HG03354 (cell line): ENCODE data around the gene LUC7L.
"Not testable (repeated sequence)": the region's sequence is repeated elsewhere in the genome, so short reads cannot be mapped to it uniquely, and the experiment has no call there.

Experiments
- ATAC-seq: cut with Tn5 transposase; IDR thresholded peaks from one replicate; pipeline ENCODE4 v1.9.1; 2021; ENCODE audit warnings: mild to moderate bottlenecking; ENCODE audit not compliant: unreplicated experiment, poor library complexity, severe bottlenecking

LUC7L gene

DNA sequence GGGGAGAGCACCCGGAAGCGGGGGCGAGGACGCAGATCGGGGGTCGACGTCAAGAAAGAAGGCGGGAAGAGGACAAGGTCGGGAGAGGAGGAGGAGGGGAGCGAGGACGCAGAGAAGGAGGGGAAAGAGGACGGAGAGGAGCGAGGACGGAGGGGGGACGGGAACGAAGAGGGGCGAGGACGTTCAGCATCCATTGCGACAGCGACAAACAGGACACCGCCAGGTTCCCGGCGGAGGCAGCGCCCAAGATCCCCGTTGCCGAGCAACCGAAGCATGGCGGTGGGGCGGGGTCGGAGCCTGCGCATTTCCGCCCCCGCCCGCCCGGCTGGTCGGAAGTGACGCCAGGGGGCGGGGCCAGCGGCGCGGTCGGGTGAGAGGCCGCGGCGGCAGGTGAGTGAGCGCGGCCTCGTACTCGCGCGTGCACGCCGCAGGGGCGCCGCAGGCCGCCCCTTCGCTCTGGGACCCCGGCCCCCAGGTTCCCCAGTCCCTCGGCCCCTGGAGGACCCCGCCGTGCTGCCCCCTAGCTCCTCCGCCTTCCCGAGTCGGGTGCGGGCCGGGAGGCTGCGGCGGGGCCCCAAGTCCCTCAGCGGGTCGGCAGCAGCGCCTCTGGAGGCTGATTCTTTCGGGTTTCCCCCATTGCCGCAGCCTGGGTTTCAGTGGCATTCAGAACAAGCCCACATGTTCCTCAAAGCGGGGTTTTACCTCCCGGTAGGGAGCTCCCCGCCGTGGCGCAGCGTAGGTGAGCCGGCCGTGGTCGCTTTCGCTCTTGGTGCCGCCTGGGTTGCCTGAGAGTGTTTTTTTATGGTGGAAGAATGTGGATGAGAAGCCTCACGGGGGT lies 5.4 kb upstream of the LUC7L start, which contains the start of gene FAM234A:
TSS of gene FAM234A (plus strand) at position 354 of the 838 bp plus-strand sequence. CDS start 19,593 bp downstream, outside the sequence.
- ATAC-seq, result peak; percentile 86

DNA sequence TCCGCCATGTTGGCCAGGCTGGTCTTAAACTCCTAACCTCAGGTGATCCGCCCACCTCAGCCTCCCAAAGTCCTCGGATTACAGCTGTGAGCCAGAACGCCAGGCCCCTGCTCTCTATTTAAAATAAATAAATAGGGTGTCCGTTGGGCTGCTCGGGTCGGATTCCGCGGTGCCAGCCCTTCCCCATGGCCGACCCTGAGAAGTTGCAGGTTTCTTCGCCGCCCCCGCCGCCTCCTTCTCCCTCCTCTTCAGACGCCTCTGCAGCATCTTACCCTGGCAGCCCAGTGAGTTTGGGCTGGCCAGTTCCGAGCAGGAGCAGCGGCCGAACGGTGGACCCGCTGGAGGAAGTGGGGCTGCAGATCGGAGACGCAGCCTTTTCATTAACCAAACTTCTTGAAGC lies 1.7 kb upstream of the LUC7L start:
- ATAC-seq, result no peak

DNA sequence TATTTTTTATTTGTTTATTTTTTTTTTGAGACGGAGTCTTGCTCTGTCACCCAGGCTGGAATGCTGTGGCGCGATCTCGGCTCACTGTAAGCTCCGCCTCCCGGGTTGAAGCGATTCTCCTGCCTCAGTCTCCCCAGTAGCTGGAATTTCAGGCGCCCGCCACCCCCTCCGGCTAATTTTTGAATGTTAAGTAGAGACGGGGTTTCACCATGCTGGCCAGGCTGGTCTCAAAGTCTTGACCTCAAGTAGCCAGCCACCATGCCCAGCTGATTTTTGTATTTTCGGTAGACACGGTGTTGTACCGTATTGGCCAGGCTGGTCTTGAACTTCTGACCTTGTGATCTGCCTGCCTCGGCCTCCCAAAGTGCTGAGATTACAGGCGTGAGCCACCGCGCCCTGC lies 1.1 kb upstream of the LUC7L start:
- ATAC-seq, result not testable (repeated sequence)

DNA sequence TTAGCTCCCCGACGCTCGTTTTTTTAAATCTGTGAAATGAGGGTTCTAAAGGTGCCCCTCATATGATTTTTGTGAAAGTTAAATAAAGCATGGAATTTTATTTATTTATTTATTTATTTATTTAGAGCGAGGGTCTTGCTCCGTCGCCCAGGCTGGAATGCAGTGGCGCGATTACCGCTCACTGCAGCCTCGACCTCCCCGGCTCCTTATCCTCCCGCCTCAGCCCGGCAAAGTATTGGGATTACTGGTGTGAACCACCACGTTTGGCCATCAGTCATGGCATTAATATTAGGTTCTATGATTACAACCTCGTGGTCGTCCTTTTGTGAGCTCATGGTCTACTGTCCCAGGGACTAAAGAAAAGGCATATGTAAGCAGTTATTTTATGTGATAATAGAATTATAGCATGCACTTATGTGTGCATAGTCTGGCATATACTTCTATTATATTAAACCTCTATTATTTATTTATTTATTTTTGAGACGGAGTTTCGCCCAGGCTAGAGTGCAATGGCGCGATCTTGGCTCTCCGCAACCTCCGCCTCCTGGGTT lies 557 bp upstream of the LUC7L start:
- no peak for ATAC-seq

DNA sequence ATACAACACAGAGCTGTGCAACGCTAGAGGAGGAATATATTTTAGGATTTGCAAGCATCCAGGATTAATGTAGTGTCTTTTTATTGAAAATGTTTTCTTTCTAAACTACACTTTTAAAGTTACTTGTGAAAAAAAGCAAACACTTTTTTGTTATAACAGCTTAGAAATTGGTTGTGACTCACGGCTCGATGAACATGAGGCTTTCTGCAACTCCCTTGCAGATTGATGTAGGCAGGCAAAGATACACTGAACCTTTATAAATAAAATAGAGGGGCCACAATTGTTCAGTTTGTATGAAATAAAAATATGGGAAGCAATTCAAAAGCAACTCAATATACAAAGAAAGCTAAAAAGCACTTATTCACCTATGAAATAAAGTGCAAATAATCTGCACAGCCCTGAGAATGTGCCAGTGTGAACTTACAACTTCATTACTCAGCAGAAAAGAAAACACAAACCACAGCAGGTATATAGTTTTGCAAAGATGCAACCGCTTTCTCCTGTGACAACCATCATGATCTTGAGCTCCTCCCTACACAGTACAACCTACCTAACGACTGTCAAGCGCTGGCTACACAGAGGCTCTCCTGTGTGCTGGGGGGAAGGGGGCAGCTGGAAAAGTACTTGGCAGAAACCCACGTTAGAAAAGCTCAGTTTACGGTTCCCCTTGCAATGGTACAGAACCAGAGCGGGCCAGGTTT lies 948 bp downstream of the LUC7L start:
- peak; percentile 17 for ATAC-seq

DNA sequence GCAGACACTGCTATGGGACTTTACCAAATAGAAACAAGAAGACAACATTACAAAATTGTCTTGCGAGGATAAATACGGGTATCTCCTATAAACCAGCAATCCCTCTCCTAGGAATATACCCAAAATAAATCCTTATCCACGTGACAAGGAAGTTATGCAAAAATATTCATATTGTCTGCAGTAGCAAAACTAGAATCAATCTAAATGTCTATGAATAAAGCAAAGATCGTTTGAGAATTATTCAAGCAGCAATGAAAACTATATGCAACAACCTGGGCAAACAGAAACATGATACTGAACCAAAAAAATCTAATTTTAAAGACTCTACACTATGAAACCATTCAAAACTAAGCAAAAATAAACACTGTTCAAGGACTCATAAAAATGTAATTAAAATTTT lies 9.2 kb downstream of the LUC7L start:
- ATAC-seq, result no peak

DNA sequence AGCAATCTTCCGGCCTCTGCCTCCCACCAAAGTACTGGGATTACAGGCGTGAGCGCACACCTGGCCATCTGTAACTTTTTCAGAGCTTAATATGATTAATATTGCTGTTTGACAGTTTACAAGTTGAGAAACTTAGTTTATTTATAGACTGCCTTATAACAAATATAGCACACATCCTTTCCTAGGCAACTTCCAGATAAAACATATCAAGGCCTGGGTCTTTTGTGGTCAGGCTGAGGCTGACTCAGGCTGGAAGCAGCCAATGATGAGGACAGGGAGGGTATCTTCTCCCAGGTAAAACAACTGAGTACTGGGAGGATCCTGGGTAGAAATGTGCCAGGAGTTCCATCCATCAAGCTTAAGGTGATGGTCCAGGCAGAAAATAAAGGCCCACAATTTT lies 16.2 kb downstream of the LUC7L start:
- no peak for ATAC-seq

DNA sequence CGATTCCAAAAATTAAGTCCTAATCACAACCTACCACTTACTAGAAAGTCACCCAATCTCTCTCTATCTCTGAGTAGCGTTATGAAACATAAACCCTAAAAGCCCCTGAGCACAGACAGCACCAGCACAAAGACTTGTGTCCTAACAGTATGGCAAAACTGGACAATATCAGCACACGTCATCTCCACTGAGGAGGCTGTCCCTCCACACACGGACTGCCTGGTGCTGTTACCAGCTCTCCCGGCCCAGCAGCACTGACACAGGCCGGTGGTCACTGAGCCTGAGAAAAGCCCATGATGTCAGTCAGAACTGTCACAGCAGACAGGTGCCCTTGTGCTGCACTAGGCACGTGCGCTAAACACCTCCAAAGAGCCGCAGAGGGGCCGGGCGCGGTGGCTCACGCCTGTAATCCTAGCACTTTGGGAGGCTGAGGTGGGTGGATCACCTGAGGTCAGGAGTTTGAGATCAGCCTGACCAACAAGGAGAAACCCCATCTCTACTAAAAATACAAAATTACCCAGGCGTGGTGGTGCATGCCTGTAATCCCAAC lies 17.5 kb downstream of the LUC7L start:
- not testable (repeated sequence) for ATAC-seq

DNA sequence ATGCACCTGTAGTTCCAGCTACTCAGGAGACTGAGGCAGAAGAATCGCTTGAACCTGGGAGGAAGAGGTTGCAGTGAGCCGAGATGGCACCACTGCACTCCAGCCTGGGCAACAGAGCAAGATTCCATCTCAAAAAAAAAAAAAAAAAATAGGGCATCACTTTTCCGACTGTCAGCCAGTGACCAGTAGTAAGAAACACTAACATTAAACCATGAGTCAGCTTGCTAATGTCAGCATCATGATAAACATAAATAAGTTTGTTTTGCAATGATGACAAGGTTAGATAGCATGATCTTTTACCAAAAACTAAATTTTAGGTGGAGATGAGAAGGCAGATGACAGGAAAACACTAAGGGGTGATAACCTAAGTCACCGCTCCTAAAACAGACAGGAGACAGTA lies 19.9 kb downstream of the LUC7L start:
- ATAC-seq, result not testable (repeated sequence)

DNA sequence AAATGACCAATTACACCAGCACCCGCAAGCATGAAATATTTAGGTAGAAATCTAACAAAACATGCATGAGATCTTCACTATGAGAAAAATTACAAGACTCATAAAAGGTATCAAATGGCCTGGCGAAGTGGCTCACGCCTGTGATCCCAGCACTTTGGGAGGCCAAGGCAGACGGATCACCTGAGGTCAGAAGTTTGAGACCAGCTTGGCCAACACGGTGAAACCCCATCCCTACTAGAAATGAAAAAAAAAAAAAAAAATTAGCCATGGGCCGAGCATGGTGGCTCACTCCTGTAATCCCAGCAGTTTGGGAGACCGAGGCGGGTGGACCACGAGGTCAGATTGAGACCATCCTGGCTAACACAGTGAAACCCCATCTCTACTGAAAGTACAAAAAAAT lies 25.2 kb downstream of the LUC7L start:
- not testable (repeated sequence) for ATAC-seq

DNA sequence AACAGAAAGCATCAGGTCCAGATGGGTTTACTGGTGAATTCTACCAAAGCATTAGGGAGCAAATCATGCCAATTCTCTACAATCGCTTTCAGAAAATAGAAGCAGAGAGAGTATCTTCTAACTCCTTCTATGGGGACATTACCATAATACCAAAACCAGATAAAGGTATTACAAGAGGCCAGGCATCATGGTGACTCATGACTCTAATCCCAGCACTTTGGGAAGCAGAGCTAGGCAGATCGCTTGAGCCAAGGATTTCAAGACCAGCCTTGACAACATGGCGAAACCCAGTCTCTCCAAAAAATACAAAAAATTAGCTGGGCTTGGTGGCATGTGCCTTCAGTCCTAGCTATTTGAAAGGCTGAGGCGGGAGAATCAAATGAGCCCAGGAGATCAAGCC lies 26.0 kb downstream of the LUC7L start:
- no peak for ATAC-seq

DNA sequence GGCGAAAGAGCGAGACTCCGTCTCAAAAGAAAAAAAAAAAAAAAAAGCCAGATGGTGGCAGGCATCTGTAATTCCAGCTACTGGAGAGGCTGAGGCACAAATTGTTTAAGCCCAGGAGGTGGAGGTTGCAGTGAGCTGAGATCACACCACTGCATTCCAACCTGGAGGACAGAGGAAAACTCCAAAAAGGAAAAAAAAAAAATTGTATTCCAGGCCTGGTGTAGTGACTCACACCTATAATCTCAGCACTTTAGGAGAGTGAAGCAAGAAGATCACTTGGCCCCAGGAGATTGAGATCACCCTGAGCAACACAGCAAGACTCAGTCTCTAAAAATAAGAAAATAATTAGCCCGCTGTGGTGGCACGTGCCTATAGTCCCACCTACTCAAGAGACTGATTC lies 28.9 kb downstream of the LUC7L start:
- no peak for ATAC-seq

DNA sequence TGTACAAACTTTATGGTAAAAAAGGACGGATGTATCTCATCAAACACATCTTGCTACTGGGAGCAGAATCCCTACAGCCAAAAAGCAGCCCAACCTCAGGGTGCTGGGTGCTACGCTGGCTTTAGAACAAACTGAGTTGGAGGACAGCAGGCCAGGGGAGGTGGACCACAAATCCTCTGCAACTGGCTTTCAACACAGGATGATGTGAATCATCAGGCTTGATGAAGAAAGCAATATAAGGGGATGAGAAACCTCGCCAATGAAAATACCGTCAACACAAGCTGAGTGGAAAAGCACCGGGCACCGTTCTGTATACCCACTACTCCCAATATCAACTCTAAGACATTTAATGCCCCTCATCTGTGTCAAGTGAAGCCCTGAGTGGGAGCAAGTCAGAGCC lies 34.7 kb downstream of the LUC7L start:
- no peak for ATAC-seq

DNA sequence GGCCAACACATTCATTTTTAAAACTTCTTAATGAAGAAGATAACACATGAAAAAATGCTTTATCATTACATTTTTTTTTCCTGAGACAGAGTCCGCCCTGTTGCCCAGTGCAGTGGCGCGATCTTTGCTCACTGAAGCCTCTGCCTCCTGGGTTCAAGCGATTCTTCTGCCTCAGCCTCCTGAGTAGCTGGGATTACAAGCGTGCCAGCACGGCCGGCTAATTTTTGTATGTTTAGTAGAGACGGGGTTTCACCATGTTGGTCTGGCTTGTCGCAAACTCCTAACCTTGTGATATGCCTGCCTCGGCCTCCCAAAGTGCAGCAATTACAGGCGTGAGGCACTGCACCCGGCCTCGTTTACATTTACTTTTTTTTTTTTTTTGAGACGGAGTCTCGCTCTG lies 35.8 kb downstream of the LUC7L start:
- no peak for ATAC-seq

DNA sequence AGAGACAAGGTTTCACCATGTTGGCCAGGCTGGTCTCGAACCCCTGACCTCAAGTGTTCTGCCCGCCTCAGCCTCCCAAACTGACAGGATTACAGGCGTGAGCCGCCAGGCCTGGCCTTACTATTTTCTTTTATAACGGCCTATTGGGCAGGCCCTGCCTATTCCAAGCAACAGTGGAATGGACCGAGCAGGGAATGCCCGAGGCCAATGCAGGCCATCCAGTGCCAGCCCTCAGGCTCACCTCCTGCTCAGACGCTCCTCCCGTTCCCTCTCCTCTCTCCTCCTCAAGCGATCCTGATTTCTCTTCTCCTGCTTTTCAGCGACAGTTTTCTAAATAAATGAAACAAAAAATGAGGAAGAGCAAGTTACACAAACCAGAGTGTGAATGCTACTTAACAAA lies 36.6 kb downstream of the LUC7L start:
- ATAC-seq, result no peak

DNA sequence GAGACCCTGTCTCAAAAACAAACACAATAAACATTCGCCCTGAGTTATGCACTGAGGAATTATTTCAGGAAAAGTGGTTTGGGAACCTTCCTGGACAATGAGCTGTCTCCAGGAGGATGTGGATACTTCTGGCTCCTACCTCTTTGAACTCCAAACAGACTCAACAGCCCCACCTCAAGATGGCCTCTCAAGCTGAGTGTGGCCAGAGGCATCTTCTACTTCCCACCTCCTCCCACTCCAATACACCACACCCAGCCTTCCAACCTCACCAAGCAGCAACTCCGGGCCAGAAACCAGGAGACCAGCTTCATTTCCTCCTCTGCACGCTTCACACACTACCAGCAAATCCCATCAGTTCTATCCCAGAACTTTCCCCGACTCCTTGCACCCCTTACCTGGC lies 37.4 kb downstream of the LUC7L start:
- ATAC-seq, result no peak

DNA sequence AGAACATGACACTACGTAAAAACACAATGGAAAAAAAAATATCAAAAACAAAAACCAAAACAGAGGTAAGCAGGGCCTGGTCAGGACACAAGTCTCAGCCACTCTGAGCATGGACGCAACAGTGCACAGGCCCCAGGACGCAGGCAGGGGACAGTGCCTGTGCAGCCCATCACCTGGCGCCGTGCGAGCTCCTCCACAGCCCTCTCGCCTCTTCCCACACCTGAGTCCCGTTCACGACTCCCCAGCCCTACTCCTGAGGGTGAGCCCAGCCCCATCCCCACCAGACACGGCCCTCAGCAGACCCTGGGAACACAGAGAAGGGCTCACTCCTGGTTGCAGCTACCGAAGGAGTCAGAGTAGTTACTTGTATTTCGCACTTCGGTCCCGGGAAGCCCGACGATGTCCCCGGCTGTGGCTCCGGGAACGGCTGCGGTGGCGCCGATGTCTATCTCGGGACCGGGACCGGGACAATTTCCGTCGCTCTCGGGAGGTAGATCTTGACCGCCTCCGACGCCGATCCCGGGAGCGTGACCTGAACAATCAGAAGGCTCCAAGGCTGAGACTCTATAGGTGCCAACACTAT lies 39.6 kb downstream of the LUC7L start:
- ATAC-seq, result no peak

DNA sequence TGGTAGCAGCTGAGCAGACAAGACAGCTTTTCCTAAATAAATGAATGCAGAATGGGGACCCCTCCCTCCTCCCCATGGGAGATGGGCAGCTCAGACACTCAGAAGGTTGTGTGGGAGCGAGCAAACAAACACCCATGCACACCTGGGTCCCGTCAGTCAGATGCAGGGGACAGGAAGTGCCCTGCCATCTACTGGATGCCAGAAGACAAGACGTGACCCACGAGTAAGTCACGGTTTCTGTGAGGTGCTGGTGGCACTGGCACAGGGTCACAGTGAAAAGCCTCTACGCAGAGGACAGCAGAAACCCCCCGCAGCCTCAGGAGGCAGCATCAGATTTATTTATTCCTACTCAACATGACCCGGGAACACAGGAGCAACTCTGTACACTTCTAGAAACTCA lies 40.6 kb downstream of the LUC7L start:
- no peak for ATAC-seq

DNA sequence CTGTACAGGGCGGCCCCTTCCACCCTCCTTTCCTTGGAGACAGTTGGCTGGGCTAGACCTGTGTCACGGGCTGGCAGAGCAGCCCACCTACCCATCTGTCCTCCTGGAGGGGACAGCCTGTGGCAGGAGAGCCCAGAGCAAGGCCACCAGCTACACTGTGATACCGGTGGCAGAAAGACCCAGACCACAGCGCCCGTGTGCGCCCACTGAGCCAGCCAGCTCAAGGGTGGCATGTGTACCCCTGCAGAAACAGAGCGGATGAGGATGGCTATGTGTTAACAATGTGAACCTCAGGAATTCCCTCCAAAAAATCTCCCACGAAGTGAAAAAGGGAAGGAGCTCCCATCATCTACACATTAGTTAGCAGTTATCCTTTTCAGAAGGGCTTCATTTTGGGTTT lies 41.9 kb downstream of the LUC7L start:
- ATAC-seq, result no peak

DNA sequence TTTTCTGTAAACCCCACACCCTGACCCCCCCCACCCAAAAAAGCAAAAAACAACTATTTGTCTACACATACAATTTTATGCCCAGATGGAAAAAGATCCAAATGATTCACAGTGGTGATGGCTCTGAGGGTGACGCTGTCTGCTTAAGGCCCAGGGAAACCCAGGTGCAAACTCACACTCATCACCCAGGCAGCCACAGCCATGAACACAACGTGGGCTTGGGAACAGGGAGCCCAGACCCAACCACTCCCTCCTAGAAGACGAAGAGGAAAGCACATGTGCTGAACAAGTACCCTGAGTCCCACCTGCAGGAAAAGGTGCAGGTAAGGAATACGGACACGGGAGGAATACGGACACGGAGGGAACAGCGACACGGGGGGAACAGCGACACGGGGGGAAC lies 43.6 kb downstream of the LUC7L start:
- no peak for ATAC-seq
